Fibroblast of lung (primary cell): ENCODE results near the gene TCERG1L. TPM values are rescaled to one million over a fixed set of nuclear protein-coding genes. Genes with fewer than 3 reads are reported as not detected.

ENCODE experiments used
- DNase-seq, 2 donors: peaks; one replicate each; pipeline versions ENCODE4 v3.0.0 to v3.0.0-alpha.2; 2010; ENCODE audit warnings: low read depth in 2 of 2
- H2AFZ ChIP-seq: 2 replicates; pipeline ENCODE4 v1.5.1; 2012; ENCODE audit warnings: low read length, control low read depth, inconsistent platforms
- H3K27ac ChIP-seq: 2 replicates; pipeline ENCODE4 v1.5.1; 2011; ENCODE audit warnings: low read length, control low read depth; ENCODE audit not compliant: insufficient read depth
- H3K27me3 ChIP-seq: 2 replicates; pipeline ENCODE4 v1.5.1; 2011; ENCODE audit warnings: mild to moderate bottlenecking, low read length; ENCODE audit not compliant: control insufficient read depth, insufficient read depth
- H3K36me3 ChIP-seq: 2 replicates; pipeline ENCODE4 v1.5.1; 2011; ENCODE audit warnings: low read length; ENCODE audit not compliant: control insufficient read depth, insufficient read depth
- H3K4me1 ChIP-seq: 2 replicates; pipeline ENCODE4 v1.5.1; 2011; ENCODE audit warnings: low read length; ENCODE audit not compliant: control insufficient read depth, insufficient read depth; ENCODE audit errors: extremely low read depth
- H3K4me2 ChIP-seq: 2 replicates; pipeline ENCODE4 v1.5.1; 2011; ENCODE audit warnings: low read length, control low read depth; ENCODE audit not compliant: insufficient read depth; ENCODE audit errors: extremely low read depth
- H3K4me3 ChIP-seq, 4 experiments: fragments of 200-600 bp in 1 of 4; sonication (generic) in 1 of 4; replicated peaks in 1 of 4; 2 replicates each; pipeline ENCODE4 v1.5.1; 2011 to 2016; ENCODE audit warnings: low read length in 4 of 4, low read depth in 3 of 4, mild to moderate bottlenecking in 3 of 4, control low read depth in 2 of 4, inconsistent platforms in 1 of 4, mixed read lengths in 1 of 4; ENCODE audit not compliant: insufficient read depth in 1 of 4; ENCODE audit errors: control extremely low read depth in 1 of 4
- H3K79me2 ChIP-seq: 2 replicates; pipeline ENCODE4 v1.5.1; 2012; ENCODE audit warnings: mild to moderate bottlenecking, low read length, inconsistent platforms; ENCODE audit not compliant: control insufficient read depth, insufficient read depth
- H3K9ac ChIP-seq: 2 replicates; pipeline ENCODE4 v1.5.1; 2011; ENCODE audit warnings: mild to moderate bottlenecking, low read length, control low read depth; ENCODE audit not compliant: insufficient read depth
- H3K9me3 ChIP-seq: 2 replicates; pipeline ENCODE4 v1.5.1; 2012; ENCODE audit warnings: low read depth, low read length; ENCODE audit not compliant: control insufficient read depth, insufficient read depth
- H4K20me1 ChIP-seq: 2 replicates; pipeline ENCODE4 v1.5.1; 2011; ENCODE audit warnings: low read length; ENCODE audit not compliant: control insufficient read depth, insufficient read depth; ENCODE audit errors: extremely low read depth
- CTCF ChIP-seq, 2 donors: IDR thresholded peaks in 1 of 2; conservative IDR thresholded peaks in 1 of 2; 1 replicate in 1 of 2; 2 replicates in 1 of 2; pipeline ENCODE4 v1.5.1; 2011 to 2012; ENCODE audit warnings: low read length in 2 of 2, control low read depth in 1 of 2, inconsistent platforms in 1 of 2, low read depth in 1 of 2, mild to moderate bottlenecking in 1 of 2
- EZH2 ChIP-seq: IDR thresholded peaks from 2 replicates; pipeline ENCODE4 v1.5.1; 2012; ENCODE audit warnings: low read length, control low read depth, mild to moderate bottlenecking; ENCODE audit errors: missing control alignments
- polyA plus RNA-seq, 2 donors: library from polyadenylated mRNA; depleted of rRNA in 1 of 2; stranded (reverse) in 1 of 2; unstranded in 1 of 2; fragments of >200 nt; gene quantifications; 2 replicates each; pipeline ENCODE4 v1.2.1, GENCODE V29; 2011 to 2012; ENCODE audit warnings: missing spikeins in 1 of 2
- total RNA-seq: library from RNA; depleted of rRNA; stranded (reverse); fragments of >200 nt; gene quantifications from 2 replicates; pipeline ENCODE4 v1.2.1, GENCODE V29; 2014

Gene TCERG1L
- total and polyA plus RNA-seq, 2 donors (not counting 1 experiment from before 2014, with no cell fraction given) = 0.02 TPM; not detected in 1

GRCh38 chr10:131270461-131271190, 40.9 kb downstream of the TCERG1L start:
- H2AFZ ChIP-seq = no peak overlapping the region
- H3K9ac ChIP-seq = no peak overlapping the region
- TF ChIP-seq EZH2 = no peak
- TF ChIP-seq CTCF (conservative IDR thresholded peaks at IDR 0.05 in 1 of 2, IDR thresholded peaks at IDR 0.05 in 1 of 2; ENCODE audit: low read depth in 1 of 2, low read length in 2 of 2) = no peak
- no peaks in the 10 kb centered on the region for H3K4me1 ChIP-seq
- H3K9me3 ChIP-seq = no peaks in the 10 kb centered on the region
- no peak overlapping the region for H3K27ac ChIP-seq
- H3K79me2 ChIP-seq = no peaks in the 10 kb centered on the region
- no peak overlapping the region for H3K4me2 ChIP-seq
- no peaks in the 10 kb centered on the region for H4K20me1 ChIP-seq
- no peaks in the 10 kb centered on the region for H3K27me3 ChIP-seq
- H3K4me3 ChIP-seq = no peak overlapping the region
- H3K36me3 ChIP-seq = no peaks in the 10 kb centered on the region
- no peak for DNase-seq

- Histone ChIP-seq H3K27ac (no peak overlapping the region), H3K36me3 (no peaks in the 10 kb centered on the region), H3K4me1 (no peaks in the 10 kb centered on the region), H3K9ac (no peak overlapping the region), H3K27me3 (no peaks in the 10 kb centered on the region), H3K9me3 (no peaks in the 10 kb centered on the region), H3K4me2 (no peak overlapping the region), H3K79me2 (no peaks in the 10 kb centered on the region), H3K4me3 (no peak overlapping the region), H4K20me1 (no peaks in the 10 kb centered on the region), H2AFZ (no peak overlapping the region)
- no peak for TF ChIP-seq EZH2
- TF ChIP-seq CTCF (conservative IDR thresholded peaks at IDR 0.05 in 1 of 2, IDR thresholded peaks at IDR 0.05 in 1 of 2; ENCODE audit: low read depth in 1 of 2, low read length in 2 of 2) = no peak
- DNase-seq = no peak
These were observed 41.6 kb downstream of the TCERG1L start for GRCh38 chr10:131269776-131270460.

- Histone ChIP-seq H3K79me2 (no peaks in the 10 kb centered on the region), H3K4me2 (no peak overlapping the region), H3K4me3 (no peak overlapping the region), H3K36me3 (no peaks in the 10 kb centered on the region), H4K20me1 (no peaks in the 10 kb centered on the region), H3K4me1 (no peaks in the 10 kb centered on the region), H3K9ac (no peak overlapping the region), H3K27ac (no peak overlapping the region), H3K27me3 (no peaks in the 10 kb centered on the region), H2AFZ (no peak overlapping the region), H3K9me3 (no peaks in the 10 kb centered on the region)
- DNase-seq = no peak
- TF ChIP-seq EZH2 = no peak
- TF ChIP-seq CTCF (conservative IDR thresholded peaks at IDR 0.05 in 1 of 2, IDR thresholded peaks at IDR 0.05 in 1 of 2; ENCODE audit: low read depth in 1 of 2, low read length in 2 of 2) = no peak
These were observed 43.8 kb downstream of the TCERG1L start for GRCh38 chr10:131267814-131268095.
